ENCODE measurements around the gene KLHL3.

The KLHL3 gene

DNA sequence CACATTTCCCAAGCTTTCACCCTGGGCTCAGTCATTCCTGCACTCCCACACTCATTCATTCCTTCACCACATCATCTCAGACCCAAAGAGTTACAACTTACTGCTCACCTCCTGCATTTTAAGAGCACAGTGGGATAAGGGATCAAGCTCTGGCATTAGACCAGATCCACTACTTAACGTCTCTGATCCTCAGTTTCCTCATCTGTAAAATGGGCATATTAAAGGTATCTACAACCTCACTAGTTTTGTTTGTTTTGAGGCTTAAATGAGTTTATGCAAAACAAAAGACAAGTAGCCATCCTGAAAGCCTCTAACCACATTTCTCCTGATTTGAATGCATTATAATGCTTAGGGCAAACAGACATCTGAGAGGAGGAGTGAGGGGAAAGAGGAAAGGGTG, 77.6 kb downstream of the KLHL3 start:
- Histone ChIP-seq H3K9me3 (ENCODE audit: control insufficient read depth, insufficient read depth, low read length) (no peaks in the 10 kb centered on the region), H3K27me3 (ENCODE audit: control insufficient read depth, low read length) (no peaks in the 10 kb centered on the region), H3K79me2 (ENCODE audit: control insufficient read depth, low read length) (no peaks in the 10 kb centered on the region), H3K4me3 (ENCODE audit: low read length) (no peak overlapping the region), H3K9me2 (replicated peaks; ENCODE audit: control insufficient read depth, low read length) (no peaks in the 10 kb centered on the region), H3K36me3 (ENCODE audit: control insufficient read depth, low read length) (no peaks in the 10 kb centered on the region), H4K20me1 (ENCODE audit: control insufficient read depth, insufficient read depth, low read depth, low read length) (no peaks in the 10 kb centered on the region), H3K4me2 (ENCODE audit: low read length) (no peak overlapping the region), H3K27ac (ENCODE audit: low read depth, low read length) (no peak overlapping the region), H3K4me1 (ENCODE audit: control insufficient read depth, low read length) (no peaks in the 10 kb centered on the region), H3F3A (ENCODE audit: control insufficient read depth, insufficient read depth) (no peaks in the 10 kb centered on the region)
- TF ChIP-seq EZH2phosphoT487 (IDR thresholded peaks at IDR 0.05; ENCODE audit: borderline replicate concordance, low read length) = no peak
- no peak for TF ChIP-seq CTCF (IDR thresholded peaks at IDR 0.05; ENCODE audit: low read depth, low read length, poor library complexity, severe bottlenecking)

GRCh38 chr5:137657073-137657472, 78.8 kb downstream of the KLHL3 start:
- Histone ChIP-seq H3K9me3 (ENCODE audit: control insufficient read depth, insufficient read depth, low read length) (no peaks in the 10 kb centered on the region), H3K36me3 (ENCODE audit: control insufficient read depth, low read length) (no peaks in the 10 kb centered on the region), H3K27me3 (ENCODE audit: control insufficient read depth, low read length) (no peaks in the 10 kb centered on the region), H4K20me1 (ENCODE audit: control insufficient read depth, insufficient read depth, low read depth, low read length) (no peaks in the 10 kb centered on the region), H3K4me2 (ENCODE audit: low read length) (no peak overlapping the region), H3K4me1 (ENCODE audit: control insufficient read depth, low read length) (no peaks in the 10 kb centered on the region), H3K27ac (ENCODE audit: low read depth, low read length) (no peak overlapping the region), H3K79me2 (ENCODE audit: control insufficient read depth, low read length) (no peaks in the 10 kb centered on the region), H3K9me2 (replicated peaks; ENCODE audit: control insufficient read depth, low read length) (no peaks in the 10 kb centered on the region), H3K4me3 (ENCODE audit: low read length) (no peak overlapping the region), H3F3A (ENCODE audit: control insufficient read depth, insufficient read depth) (no peaks in the 10 kb centered on the region)
- TF ChIP-seq CTCF (IDR thresholded peaks at IDR 0.05; ENCODE audit: low read depth, low read length, poor library complexity, severe bottlenecking) = no peak
- TF ChIP-seq EZH2phosphoT487 (IDR thresholded peaks at IDR 0.05; ENCODE audit: borderline replicate concordance, low read length) = no peak

- H3K4me1 ChIP-seq (ENCODE audit: control insufficient read depth, low read length) = no peaks in the 10 kb centered on the region
- H3K4me3 ChIP-seq (ENCODE audit: low read length) = no peak overlapping the region
- no peak overlapping the region for H3K27ac ChIP-seq (ENCODE audit: low read depth, low read length)
- no peaks in the 10 kb centered on the region for H3F3A ChIP-seq (ENCODE audit: control insufficient read depth, insufficient read depth)
- H3K9me3 ChIP-seq (ENCODE audit: control insufficient read depth, insufficient read depth, low read length) = no peaks in the 10 kb centered on the region
- no peaks in the 10 kb centered on the region for H3K27me3 ChIP-seq (ENCODE audit: control insufficient read depth, low read length)
- H3K36me3 ChIP-seq (ENCODE audit: control insufficient read depth, low read length) = no peaks in the 10 kb centered on the region
- H3K79me2 ChIP-seq (ENCODE audit: control insufficient read depth, low read length) = no peaks in the 10 kb centered on the region
- no peaks in the 10 kb centered on the region for H4K20me1 ChIP-seq (ENCODE audit: control insufficient read depth, insufficient read depth, low read depth, low read length)
- no peaks in the 10 kb centered on the region for H3K9me2 ChIP-seq (replicated peaks; ENCODE audit: control insufficient read depth, low read length)
- H3K4me2 ChIP-seq (ENCODE audit: low read length) = no peak overlapping the region
- TF ChIP-seq CTCF (IDR thresholded peaks at IDR 0.05; ENCODE audit: low read depth, low read length, poor library complexity, severe bottlenecking) (no peak), EZH2phosphoT487 (IDR thresholded peaks at IDR 0.05; ENCODE audit: borderline replicate concordance, low read length) (no peak)
These were observed 79.3 kb downstream of the KLHL3 start for GRCh38 chr5:137656558-137656957.

GRCh38 chr5:137651022-137651421, 84.9 kb downstream of the KLHL3 start:
- no peak for TF ChIP-seq CTCF (IDR thresholded peaks at IDR 0.05; ENCODE audit: low read depth, low read length, poor library complexity, severe bottlenecking)
- no peak for TF ChIP-seq EZH2phosphoT487 (IDR thresholded peaks at IDR 0.05; ENCODE audit: borderline replicate concordance, low read length)
- H3K4me1 ChIP-seq (ENCODE audit: control insufficient read depth, low read length) = no peaks in the 10 kb centered on the region
- H3K4me3 ChIP-seq (ENCODE audit: low read length) = no peak overlapping the region
- no peaks in the 10 kb centered on the region for H3K27me3 ChIP-seq (ENCODE audit: control insufficient read depth, low read length)
- H4K20me1 ChIP-seq (ENCODE audit: control insufficient read depth, insufficient read depth, low read depth, low read length) = no peaks in the 10 kb centered on the region
- no peak overlapping the region for H3K27ac ChIP-seq (ENCODE audit: low read depth, low read length)
- no peaks in the 10 kb centered on the region for H3K9me2 ChIP-seq (replicated peaks; ENCODE audit: control insufficient read depth, low read length)
- no peaks in the 10 kb centered on the region for H3K36me3 ChIP-seq (ENCODE audit: control insufficient read depth, low read length)
- no peak overlapping the region for H3K4me2 ChIP-seq (ENCODE audit: low read length)
- no peaks in the 10 kb centered on the region for H3F3A ChIP-seq (ENCODE audit: control insufficient read depth, insufficient read depth)
- no peaks in the 10 kb centered on the region for H3K79me2 ChIP-seq (ENCODE audit: control insufficient read depth, low read length)
- H3K9me3 ChIP-seq (ENCODE audit: control insufficient read depth, insufficient read depth, low read length) = no peaks in the 10 kb centered on the region
